Adrenal gland (tissue), 5 donors: ENCODE results near the gene EPN3.

Experiments used
- POLR2A ChIP-seq, 2 donors: fragments of 450-650 bp; IDR thresholded peaks; one replicate each; pipeline ENCODE4 v1.6.1; 2017; ENCODE audit warnings: antibody characterized with exemption in 2 of 2, mild to moderate bottlenecking in 2 of 2, moderate library complexity in 1 of 2
- TF ChIP-seq, protein P1 (sequence below), 6 experiments: fragments of 450-650 bp in 4 of 6; fragments of 200-600 bp in 2 of 6; sonication (generic) in 1 of 6; IDR thresholded peaks; 1 replicate in 5 of 6; 2 replicates in 1 of 6; pipeline versions ENCODE4 v1.5.1 to v1.8.0; 2016 to 2021; ENCODE audit warnings: antibody characterized with exemption in 6 of 6, mild to moderate bottlenecking in 2 of 6, moderate library complexity in 1 of 6
- donor health status: DM: no; HTN: no; CAD: no.

DNA sequence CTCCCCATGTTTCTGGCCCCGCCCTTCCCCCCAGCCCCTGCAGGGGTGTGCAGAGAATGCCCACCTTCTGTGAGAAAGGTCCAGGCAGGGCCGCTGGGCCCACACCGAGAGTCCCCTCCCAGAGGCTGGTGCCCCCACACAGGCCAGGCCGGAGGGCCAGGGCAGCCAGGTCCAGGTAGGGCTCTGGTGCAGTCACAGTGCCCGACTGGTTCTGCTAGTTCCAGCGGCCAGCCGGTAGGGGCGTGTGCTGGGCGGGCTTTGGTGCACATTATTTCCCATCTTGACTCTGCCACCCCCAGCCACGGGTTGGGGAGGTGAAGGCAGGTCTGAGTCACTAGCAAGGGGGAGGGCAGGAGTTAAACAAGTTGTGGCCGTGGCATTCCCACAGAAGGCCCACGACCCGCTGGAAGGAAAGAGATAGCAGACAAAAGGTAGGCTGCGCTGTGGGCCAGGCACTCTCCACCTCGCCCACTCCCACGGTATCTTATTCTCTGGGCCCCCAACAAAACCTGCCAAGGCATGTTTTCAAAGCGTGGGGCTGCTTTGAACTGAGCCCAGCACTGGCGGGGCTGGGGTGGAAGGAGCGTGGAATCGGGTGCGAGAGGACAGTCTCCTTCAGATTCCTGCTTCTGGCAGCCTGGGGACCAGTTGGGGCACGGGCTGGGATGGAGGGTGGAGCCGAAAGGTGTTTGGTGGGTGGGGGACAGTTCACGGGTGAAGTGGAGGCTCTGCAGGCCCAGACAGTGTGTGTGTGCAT lies 1.9 kb downstream of the EPN3 start:
- peak in 1 of 2 donors; percentile 71 for TF ChIP-seq POLR2A (IDR thresholded peaks at IDR 0.05)
- TF ChIP-seq, protein P1, sequence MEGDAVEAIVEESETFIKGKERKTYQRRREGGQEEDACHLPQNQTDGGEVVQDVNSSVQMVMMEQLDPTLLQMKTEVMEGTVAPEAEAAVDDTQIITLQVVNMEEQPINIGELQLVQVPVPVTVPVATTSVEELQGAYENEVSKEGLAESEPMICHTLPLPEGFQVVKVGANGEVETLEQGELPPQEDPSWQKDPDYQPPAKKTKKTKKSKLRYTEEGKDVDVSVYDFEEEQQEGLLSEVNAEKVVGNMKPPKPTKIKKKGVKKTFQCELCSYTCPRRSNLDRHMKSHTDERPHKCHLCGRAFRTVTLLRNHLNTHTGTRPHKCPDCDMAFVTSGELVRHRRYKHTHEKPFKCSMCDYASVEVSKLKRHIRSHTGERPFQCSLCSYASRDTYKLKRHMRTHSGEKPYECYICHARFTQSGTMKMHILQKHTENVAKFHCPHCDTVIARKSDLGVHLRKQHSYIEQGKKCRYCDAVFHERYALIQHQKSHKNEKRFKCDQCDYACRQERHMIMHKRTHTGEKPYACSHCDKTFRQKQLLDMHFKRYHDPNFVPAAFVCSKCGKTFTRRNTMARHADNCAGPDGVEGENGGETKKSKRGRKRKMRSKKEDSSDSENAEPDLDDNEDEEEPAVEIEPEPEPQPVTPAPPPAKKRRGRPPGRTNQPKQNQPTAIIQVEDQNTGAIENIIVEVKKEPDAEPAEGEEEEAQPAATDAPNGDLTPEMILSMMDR (IDR thresholded peaks at IDR 0.05): peak; percentile 19 to 59 (median 52)
